ENCODE measurements around the gene VTN.
"Not testable (repeated sequence)": the region's sequence is repeated elsewhere in the genome, so short reads cannot be mapped to it uniquely, and the experiment has no call there.

DNA sequence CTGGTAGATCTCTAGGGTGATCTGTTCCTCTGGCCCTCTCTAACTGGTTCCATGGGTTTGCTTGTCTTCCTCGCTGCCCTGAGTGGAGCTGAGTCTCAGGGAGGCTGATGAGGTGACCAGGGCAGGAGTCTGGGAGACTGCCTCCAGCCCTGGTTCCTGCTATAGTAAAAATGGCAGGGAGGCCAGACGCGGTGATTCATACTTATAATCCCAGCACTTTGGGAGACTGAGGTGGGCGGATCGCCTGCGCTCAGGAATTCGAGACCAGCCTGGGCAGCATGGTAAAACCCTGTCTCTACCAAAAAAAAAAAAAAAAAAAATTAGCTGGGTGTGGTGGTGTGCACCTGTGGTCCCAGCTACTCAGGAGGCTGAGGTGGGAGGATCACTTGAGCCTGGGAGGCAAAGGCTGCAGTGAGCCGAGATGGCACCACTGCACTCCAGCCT, 31.3 kb downstream of the VTN start:
- TF ChIP-seq, protein P1, sequence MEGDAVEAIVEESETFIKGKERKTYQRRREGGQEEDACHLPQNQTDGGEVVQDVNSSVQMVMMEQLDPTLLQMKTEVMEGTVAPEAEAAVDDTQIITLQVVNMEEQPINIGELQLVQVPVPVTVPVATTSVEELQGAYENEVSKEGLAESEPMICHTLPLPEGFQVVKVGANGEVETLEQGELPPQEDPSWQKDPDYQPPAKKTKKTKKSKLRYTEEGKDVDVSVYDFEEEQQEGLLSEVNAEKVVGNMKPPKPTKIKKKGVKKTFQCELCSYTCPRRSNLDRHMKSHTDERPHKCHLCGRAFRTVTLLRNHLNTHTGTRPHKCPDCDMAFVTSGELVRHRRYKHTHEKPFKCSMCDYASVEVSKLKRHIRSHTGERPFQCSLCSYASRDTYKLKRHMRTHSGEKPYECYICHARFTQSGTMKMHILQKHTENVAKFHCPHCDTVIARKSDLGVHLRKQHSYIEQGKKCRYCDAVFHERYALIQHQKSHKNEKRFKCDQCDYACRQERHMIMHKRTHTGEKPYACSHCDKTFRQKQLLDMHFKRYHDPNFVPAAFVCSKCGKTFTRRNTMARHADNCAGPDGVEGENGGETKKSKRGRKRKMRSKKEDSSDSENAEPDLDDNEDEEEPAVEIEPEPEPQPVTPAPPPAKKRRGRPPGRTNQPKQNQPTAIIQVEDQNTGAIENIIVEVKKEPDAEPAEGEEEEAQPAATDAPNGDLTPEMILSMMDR (conservative IDR thresholded peaks at IDR 0.05; ENCODE audit: low read length), result not testable (repeated sequence)
- not testable (repeated sequence) for TF ChIP-seq EZH2phosphoT487 (IDR thresholded peaks at IDR 0.05; ENCODE audit: borderline replicate concordance, low read depth, low read length)
